IPS DF 19.7 (cell line): ENCODE data around the gene CHRNE.
A peak's percentile ranks its signal among the peaks of the same experiment; 100 is the strongest.

ENCODE experiments used
- DNase-seq: peaks from one replicate; pipeline ENCODE4 v3.0.0-alpha.2; 2013; ENCODE audit warnings: low read depth, low spot score

CHRNE gene

GRCh38 chr17:4903051-4903818 is at the start of gene CHRNE:
Gene CHRNE (minus strand): TSS chr17:4903098. CDS start chr17:4903063, 35 bp downstream.
- DNase-seq: peak; percentile 74

DNA sequence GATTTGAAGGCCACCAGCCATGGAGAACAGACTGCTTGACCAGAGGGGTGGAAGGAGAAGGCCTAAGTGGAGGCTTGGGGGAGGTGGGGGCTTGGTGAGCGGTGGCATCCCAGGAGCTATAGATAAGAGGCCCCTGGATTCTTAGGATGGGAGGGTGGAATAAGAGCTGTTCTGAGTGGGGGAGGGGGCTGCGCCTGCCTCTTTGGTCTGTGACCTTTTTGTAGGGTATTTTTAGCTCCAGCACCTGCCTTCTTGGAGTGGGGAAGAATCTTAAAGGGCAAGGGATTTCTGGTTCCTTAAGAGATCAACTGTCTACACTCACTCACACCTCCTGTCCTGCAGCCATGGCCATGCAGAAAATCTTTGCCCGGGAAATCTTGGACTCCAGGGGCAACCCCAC is 48.6 kb upstream of the CHRNE start:
- DNase-seq: no peak

- DNase-seq: no peak
Measured at GRCh38 chr17:4950746-4951204, 47.9 kb upstream of the CHRNE start, which contains the start of gene ENO3. Gene ENO3 (plus strand): TSS chr17:4951119. CDS start chr17:4951830, 711 bp downstream.

DNA sequence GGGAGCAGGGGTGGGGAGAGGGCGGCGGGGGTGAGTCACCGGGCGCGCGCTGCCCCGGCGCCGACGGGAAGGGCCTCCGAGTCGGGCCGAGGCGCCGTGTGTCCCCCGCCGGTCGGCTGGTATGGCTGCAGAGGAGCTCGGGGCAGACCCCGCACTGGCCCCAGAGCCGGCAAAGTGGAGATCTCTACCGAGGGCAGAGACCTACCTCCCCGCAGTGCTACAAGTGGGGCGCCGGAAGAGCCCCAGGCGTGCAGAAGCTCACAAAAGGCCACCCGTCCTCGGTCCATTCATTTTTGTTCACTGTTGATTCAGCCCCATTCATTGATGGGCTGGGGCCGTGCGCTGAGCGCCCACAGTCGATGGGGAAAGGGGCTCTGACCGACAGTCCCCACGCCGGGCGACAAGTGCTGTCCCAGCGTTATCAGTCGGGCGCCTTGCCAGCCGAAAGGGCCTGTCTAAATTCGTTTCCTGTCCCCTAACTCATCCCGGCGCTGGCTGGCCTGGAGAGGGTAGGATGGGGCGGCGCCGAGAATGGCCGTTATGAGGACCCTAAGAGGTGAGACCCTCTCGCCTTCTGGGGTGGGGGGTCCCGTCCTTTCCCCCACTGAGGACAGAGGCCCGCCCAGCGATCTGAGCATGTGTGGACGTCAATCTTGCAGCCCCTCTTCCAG is 47.3 kb upstream of the CHRNE start:
- no peak for DNase-seq

DNA sequence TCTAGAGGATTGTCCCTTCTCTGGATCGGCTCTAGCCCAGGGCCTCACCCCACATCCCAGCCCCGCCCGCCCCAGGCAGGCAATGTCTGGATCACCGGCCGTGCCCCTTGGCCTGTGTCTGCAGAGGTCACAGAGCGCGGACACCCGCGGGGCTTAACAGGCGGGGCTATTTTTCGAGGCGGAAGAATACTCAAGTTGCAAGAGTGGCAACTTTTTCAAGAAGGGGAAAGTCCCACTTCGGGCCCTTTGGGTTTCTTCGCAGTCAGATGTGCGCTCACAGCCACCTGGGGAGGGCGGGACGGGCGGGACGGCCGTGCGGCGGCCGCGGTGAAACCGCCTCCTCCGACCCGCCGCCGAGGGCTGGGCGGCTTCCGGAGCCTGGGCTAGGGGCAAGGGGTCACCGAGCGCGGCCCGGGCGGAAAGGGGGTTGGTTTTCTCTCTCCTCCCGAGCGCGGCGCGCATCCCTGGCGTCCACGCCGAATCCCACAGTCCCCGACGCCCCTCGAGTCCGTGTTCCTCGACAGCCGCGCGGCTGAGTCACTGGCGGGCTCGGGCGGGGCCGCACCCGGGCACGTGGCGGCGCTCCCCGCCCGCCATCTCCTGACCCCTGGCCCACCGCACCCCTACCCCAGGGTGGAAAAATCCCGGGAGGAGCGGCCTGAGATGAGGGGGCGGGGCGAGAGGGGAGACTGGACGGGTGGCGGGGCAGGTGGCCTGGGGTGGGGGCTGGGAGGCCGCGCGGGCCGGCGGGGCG is 46.6 kb upstream of the CHRNE start:
- DNase-seq: no peak

DNA sequence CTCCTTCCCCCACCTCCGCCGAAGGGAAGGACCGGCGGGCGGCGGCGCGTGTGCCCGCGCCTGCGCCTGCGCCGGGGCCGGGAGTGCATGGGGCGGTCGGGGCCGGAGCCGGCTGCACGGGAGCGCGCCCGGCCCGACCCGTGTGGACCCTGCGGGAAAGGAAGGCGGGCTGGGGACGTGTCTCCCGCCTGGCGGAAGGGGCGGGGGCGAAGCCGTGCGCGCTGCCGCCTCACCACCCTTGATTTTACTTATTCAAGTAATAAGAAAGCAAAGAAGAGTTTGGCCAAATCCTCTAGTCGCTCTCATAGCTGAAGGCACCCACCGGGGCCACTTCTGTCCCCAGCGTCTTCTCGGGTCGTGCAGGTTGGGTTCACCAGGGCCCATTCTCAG is 46.0 kb upstream of the CHRNE start:
- DNase-seq: no peak

DNA sequence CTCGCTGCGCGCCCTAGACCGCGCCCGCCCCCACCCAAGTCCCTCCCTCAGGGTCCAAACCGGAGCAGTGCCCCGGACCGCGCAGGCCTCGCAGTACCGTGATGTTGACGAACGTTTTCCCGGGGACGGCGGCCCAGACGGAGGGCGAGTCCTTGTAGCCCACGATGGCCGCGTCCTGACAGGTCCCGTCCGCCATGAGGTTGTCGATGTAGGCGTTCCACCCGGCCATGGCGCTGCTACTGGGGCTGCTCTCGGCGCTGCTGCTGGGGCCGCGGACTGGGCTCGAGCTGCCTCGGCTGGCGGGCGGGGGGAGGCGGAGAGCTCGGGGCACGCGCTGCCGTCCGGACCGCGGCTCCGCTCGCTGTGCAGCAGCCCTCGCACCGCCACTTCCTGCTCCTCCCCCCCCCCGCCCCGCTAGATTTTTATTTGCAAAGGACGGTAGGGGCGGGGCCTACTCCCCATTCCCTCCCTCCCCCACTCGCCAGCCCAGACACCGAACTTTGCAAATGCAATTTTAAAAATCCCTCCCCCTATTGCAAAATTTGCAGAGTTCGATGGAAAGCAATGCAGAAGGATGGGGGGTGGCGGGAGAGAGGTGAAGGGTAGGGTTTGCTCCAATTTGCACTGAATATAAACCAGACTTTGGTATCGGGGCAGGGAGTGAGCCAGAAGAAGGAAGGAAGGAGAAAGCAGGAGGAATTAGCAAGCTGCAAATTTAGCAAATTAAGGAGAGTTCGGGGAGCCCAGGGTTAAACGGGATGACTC is 45.5 kb upstream of the CHRNE start, which contains the start of gene PFN1:
PFN1 (minus strand) TSS at position 365 of the 765 bp plus-strand sequence; CDS start at position 229, 136 bp downstream.
- DNase-seq: no peak

GRCh38 chr17:4947411-4948165 is 44.7 kb upstream of the CHRNE start:
- DNase-seq: no peak

DNA sequence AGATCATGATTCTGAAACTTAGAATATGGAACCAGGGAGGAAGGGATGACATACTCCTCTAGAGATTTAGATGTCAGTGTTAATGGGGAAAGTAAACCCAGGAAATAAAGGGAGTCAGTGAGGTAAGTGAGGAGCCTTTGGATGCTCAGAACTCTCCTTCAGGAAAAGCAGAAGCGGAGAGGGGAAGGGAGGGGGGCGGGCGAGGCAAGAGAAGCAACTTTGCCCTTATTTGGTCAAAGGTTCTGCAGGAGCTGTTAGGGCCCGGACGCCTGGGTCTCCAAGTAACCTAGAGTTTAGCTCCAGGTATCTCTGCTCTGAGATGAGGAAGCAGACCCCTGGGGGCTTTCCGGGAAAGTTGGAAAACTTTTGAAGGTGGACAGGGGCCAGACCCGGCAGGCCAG is 44.1 kb upstream of the CHRNE start:
- DNase-seq: no peak

- no peak for DNase-seq
Measured at GRCh38 chr17:4946312-4946976, 43.5 kb upstream of the CHRNE start.

DNA sequence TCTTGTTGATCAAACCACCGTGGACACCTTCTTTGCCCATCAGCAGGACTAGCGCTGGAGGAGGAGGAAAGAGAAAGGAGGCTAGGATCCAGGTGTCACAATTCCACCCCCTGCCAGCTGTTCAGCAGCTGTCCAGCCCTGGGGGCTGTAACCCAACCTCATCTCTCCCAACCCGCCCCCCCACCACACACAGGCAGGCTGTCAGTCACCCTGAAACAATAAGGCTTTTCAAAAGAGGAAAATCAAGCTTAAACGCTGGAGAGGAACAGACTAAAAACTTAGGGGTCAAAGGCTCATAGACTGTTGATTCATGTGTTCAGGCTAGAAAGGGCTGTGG is 43.0 kb upstream of the CHRNE start:
- no peak for DNase-seq

GRCh38 chr17:4945176-4945943 is 42.5 kb upstream of the CHRNE start:
- no peak for DNase-seq

DNA sequence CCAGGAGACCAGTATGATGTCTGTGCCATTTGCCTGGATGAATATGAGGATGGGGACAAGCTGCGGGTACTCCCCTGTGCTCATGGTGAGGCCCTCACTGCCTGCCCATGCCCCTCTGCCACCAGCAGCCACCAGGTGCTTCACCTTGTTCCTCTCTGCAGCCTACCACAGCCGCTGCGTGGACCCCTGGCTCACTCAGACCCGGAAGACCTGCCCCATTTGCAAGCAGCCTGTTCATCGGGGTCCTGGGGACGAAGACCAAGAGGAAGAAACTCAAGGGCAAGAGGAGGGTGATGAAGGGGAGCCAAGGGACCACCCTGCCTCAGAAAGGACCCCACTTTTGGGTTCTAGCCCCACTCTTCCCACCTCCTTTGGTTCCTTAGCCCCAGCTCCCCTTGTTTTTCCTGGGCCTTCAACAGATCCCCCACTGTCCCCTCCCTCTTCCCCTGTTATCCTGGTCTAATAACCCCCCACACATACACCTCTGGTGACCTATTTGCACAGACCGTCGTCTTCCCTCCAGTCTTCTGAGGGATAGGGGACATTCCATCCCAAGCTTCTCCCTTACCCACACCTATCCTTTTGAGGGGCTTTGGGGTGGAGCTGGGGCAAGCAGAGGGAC is 41.8 kb upstream of the CHRNE start:
- DNase-seq: no peak

DNA sequence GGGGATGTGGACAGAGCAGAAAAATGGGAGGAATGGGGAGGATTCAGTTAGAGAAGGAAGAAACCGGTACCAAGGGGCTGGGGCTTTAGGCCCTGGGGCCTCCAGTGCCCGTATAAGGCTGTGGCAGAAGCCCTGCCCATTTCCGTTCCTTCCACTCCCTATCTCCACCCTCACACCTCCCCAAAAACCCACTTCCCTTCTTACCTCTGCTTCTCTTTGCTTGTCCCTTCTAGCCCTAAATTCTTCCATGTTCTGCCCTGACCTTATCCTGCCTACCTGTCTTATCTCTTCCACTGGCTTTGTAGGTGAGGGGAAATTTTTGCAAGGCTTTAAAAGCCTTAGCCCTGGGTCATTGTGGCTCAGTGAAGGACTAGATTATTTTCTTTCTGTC is 41.3 kb upstream of the CHRNE start:
- no peak for DNase-seq

DNA sequence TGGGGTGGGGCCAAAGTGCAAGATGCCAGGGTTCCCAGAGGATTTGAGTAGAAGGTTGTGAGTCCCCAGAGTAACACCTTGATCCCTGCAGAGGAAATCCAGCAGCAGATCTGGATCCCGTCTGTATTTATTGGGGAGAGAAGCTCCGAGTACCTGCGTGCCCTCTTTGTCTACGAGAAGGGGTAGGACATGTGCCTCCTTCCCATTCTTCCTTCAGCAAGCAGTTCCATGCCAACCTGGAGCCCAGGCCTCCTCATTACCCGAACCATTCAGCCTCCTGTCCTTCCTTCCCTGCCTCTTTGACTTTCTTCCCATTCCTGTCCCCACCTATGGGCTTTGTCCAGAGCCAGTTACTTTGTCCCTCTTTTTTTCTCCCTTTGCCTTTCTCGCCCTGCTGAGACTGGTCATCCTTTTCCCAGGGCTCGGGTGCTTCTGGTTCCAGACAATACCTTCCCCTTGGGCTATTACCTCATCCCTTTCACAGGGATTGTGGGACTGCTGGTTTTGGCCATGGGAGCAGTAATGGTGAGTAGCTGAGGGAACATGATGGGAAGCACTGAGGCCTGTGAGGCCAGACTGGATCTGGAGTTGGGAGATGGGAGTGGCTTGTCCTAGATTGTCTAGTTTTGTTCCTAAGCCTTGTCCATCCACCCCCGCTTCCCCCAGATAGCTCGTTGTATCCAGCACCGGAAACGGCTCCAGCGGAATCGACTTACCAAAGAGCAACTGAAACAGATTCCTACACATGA is 40.0 kb upstream of the CHRNE start:
- no peak for DNase-seq

- DNase-seq: no peak
Measured at GRCh38 chr17:4941319-4941610, 38.4 kb upstream of the CHRNE start.

DNA sequence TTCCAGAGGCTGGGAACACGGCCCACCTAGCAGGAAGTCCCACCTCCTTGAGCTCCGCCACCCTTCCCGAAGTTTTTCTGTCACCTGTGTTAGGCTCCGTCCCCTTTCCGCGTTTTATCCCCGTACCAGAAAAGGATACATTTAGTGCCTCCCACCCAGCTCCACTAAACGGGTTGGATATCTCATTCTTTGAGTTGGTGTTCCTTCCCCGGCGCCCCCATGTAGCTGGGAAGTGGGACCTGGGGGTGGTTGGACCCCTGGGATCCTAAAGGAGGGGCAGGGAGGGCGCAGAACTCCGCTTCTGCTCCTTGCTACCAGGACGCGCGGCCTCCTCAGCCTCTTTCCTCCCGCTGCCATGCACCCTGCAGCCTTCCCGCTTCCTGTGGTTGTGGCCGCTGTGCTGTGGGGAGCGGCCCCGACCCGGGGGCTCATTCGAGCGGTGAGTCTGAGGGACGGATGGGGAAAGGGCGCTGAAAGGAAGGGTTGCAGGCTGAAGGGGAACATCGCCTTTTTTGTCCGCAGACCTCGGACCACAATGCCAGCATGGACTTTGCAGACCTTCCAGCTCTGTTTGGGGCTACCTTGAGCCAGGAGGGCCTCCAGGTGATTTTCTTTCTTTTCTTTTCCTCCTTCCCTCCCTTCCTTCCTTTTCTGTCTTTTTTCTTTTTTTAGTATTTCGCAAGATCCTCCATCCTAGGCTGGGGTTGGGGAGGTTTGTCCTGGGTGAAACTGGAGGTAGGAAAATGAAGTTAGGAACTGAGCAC is 37.8 kb upstream of the CHRNE start:
- DNase-seq: no peak
